ENCODE measurements around the gene LRP5.

DNA sequence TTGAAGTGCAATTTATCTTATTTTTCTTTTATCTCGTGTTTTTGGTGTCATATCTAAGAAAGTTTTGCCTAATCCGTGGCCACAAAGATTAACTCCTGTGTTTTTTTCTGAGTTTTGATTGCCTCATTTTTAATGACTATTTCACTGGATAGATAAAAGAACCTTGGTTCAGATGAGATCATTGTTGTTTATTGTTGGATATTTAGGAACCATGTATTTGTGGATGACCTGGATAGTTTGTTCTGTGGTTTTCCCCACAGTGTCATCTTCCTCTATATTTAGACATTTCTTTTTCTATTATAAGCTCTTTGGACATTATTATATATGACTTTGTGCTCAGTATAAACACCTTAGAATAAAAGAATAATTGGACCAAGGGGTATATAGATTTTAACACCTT is 185.4 kb downstream of the LRP5 start:
- no peak for TF ChIP-seq CTCF (IDR thresholded peaks at IDR 0.05)
- no peak for TF ChIP-seq POLR2A (IDR thresholded peaks at IDR 0.05)

Measured in adrenal gland (tissue), 5 donors.